Fibroblast of lung (primary cell): ENCODE data around the gene SELENON. TPM values are rescaled to one million over a fixed set of nuclear protein-coding genes. Genes with fewer than 3 reads are reported as not detected.

ENCODE experiments used
- DNase-seq, 2 donors: peaks; one replicate each; pipeline versions ENCODE4 v3.0.0 to v3.0.0-alpha.2; 2010; ENCODE audit warnings: low read depth in 2 of 2
- H2AFZ ChIP-seq: 2 replicates; pipeline ENCODE4 v1.5.1; 2012; ENCODE audit warnings: low read length, control low read depth, inconsistent platforms
- H3K27ac ChIP-seq: 2 replicates; pipeline ENCODE4 v1.5.1; 2011; ENCODE audit warnings: low read length, control low read depth; ENCODE audit not compliant: insufficient read depth
- H3K27me3 ChIP-seq: 2 replicates; pipeline ENCODE4 v1.5.1; 2011; ENCODE audit warnings: mild to moderate bottlenecking, low read length; ENCODE audit not compliant: control insufficient read depth, insufficient read depth
- H3K36me3 ChIP-seq: 2 replicates; pipeline ENCODE4 v1.5.1; 2011; ENCODE audit warnings: low read length; ENCODE audit not compliant: control insufficient read depth, insufficient read depth
- H3K4me1 ChIP-seq: 2 replicates; pipeline ENCODE4 v1.5.1; 2011; ENCODE audit warnings: low read length; ENCODE audit not compliant: control insufficient read depth, insufficient read depth; ENCODE audit errors: extremely low read depth
- H3K4me2 ChIP-seq: 2 replicates; pipeline ENCODE4 v1.5.1; 2011; ENCODE audit warnings: low read length, control low read depth; ENCODE audit not compliant: insufficient read depth; ENCODE audit errors: extremely low read depth
- H3K4me3 ChIP-seq, 4 experiments: fragments of 200-600 bp in 1 of 4; sonication (generic) in 1 of 4; replicated peaks in 1 of 4; 2 replicates each; pipeline ENCODE4 v1.5.1; 2011 to 2016; ENCODE audit warnings: low read length in 4 of 4, low read depth in 3 of 4, mild to moderate bottlenecking in 3 of 4, control low read depth in 2 of 4, inconsistent platforms in 1 of 4, mixed read lengths in 1 of 4; ENCODE audit not compliant: insufficient read depth in 1 of 4; ENCODE audit errors: control extremely low read depth in 1 of 4
- H3K79me2 ChIP-seq: 2 replicates; pipeline ENCODE4 v1.5.1; 2012; ENCODE audit warnings: mild to moderate bottlenecking, low read length, inconsistent platforms; ENCODE audit not compliant: control insufficient read depth, insufficient read depth
- H3K9ac ChIP-seq: 2 replicates; pipeline ENCODE4 v1.5.1; 2011; ENCODE audit warnings: mild to moderate bottlenecking, low read length, control low read depth; ENCODE audit not compliant: insufficient read depth
- H3K9me3 ChIP-seq: 2 replicates; pipeline ENCODE4 v1.5.1; 2012; ENCODE audit warnings: low read depth, low read length; ENCODE audit not compliant: control insufficient read depth, insufficient read depth
- H4K20me1 ChIP-seq: 2 replicates; pipeline ENCODE4 v1.5.1; 2011; ENCODE audit warnings: low read length; ENCODE audit not compliant: control insufficient read depth, insufficient read depth; ENCODE audit errors: extremely low read depth
- CTCF ChIP-seq, 2 donors: IDR thresholded peaks in 1 of 2; conservative IDR thresholded peaks in 1 of 2; 1 replicate in 1 of 2; 2 replicates in 1 of 2; pipeline ENCODE4 v1.5.1; 2011 to 2012; ENCODE audit warnings: low read length in 2 of 2, control low read depth in 1 of 2, inconsistent platforms in 1 of 2, low read depth in 1 of 2, mild to moderate bottlenecking in 1 of 2
- EZH2 ChIP-seq: IDR thresholded peaks from 2 replicates; pipeline ENCODE4 v1.5.1; 2012; ENCODE audit warnings: low read length, control low read depth, mild to moderate bottlenecking; ENCODE audit errors: missing control alignments
- polyA plus RNA-seq, 2 donors: library from polyadenylated mRNA; depleted of rRNA in 1 of 2; stranded (reverse) in 1 of 2; unstranded in 1 of 2; fragments of >200 nt; gene quantifications; 2 replicates each; pipeline ENCODE4 v1.2.1, GENCODE V29; 2011 to 2012; ENCODE audit warnings: missing spikeins in 1 of 2
- total RNA-seq: library from RNA; depleted of rRNA; stranded (reverse); fragments of >200 nt; gene quantifications from 2 replicates; pipeline ENCODE4 v1.2.1, GENCODE V29; 2014

Gene SELENON
- total and polyA plus RNA-seq, 2 donors (not counting 1 experiment from before 2014, with no cell fraction given): 19.3 to 67.6 TPM

- no peaks in the 10 kb centered on the region for H3K79me2 ChIP-seq
- H3K4me3 ChIP-seq: no peak overlapping the region
- H3K4me1 ChIP-seq: no peaks in the 10 kb centered on the region
- H3K9ac ChIP-seq: no peak overlapping the region
- H4K20me1 ChIP-seq: no peaks in the 10 kb centered on the region
- H3K9me3 ChIP-seq: no peaks in the 10 kb centered on the region
- no peak overlapping the region for H3K4me2 ChIP-seq
- TF ChIP-seq EZH2: no peak
- TF ChIP-seq CTCF (conservative IDR thresholded peaks at IDR 0.05 in 1 of 2, IDR thresholded peaks at IDR 0.05 in 1 of 2; ENCODE audit: low read depth in 1 of 2, low read length in 2 of 2): no peak
- DNase-seq: no peak
- H3K27ac ChIP-seq: no peak overlapping the region
- no peak overlapping the region for H2AFZ ChIP-seq
- no peaks in the 10 kb centered on the region for H3K36me3 ChIP-seq
- H3K27me3 ChIP-seq: no peaks in the 10 kb centered on the region
Observed at GRCh38 chr1:25772692-25773245, 27.2 kb upstream of the SELENON start.

- no peaks in the 10 kb centered on the region for H3K4me1 ChIP-seq
- no peaks in the 10 kb centered on the region for H3K79me2 ChIP-seq
- DNase-seq: no peak
- no peaks in the 10 kb centered on the region for H3K9me3 ChIP-seq
- H4K20me1 ChIP-seq: no peaks in the 10 kb centered on the region
- no peaks in the 10 kb centered on the region for H3K36me3 ChIP-seq
- H3K27ac ChIP-seq: no peak overlapping the region
- H2AFZ ChIP-seq: no peak overlapping the region
- H3K4me3 ChIP-seq: no peak overlapping the region
- H3K9ac ChIP-seq: no peak overlapping the region
- no peak for TF ChIP-seq CTCF (conservative IDR thresholded peaks at IDR 0.05 in 1 of 2, IDR thresholded peaks at IDR 0.05 in 1 of 2; ENCODE audit: low read depth in 1 of 2, low read length in 2 of 2)
- no peak for TF ChIP-seq EZH2
- H3K27me3 ChIP-seq: no peaks in the 10 kb centered on the region
- no peak overlapping the region for H3K4me2 ChIP-seq
Observed at GRCh38 chr1:25773441-25774125, 26.4 kb upstream of the SELENON start.

- Histone ChIP-seq H3K36me3 (no peaks in the 10 kb centered on the region), H3K4me3 (no peak overlapping the region), H4K20me1 (no peaks in the 10 kb centered on the region), H3K9me3 (no peaks in the 10 kb centered on the region), H3K4me2 (no peak overlapping the region), H3K9ac (no peak overlapping the region), H3K4me1 (no peaks in the 10 kb centered on the region), H3K27ac (no peak overlapping the region), H3K27me3 (no peaks in the 10 kb centered on the region), H2AFZ (no peak overlapping the region), H3K79me2 (no peaks in the 10 kb centered on the region)
- DNase-seq: no peak
- TF ChIP-seq CTCF (conservative IDR thresholded peaks at IDR 0.05 in 1 of 2, IDR thresholded peaks at IDR 0.05 in 1 of 2; ENCODE audit: low read depth in 1 of 2, low read length in 2 of 2): no peak
- TF ChIP-seq EZH2: no peak
Observed at GRCh38 chr1:25774206-25774803, 25.7 kb upstream of the SELENON start.
